ENCODE results near the gene PADI4. TPM values are rescaled to one million over a fixed set of nuclear protein-coding genes. Genes with fewer than 3 reads are reported as not detected.
A peak's percentile ranks its signal among the peaks of the same experiment; 100 is the strongest.

PADI4 gene
- total RNA-seq, 2 donors from 2014 or later: not detected

- H3K9me3 ChIP-seq: no peaks in the 10 kb centered on the region
- WGBS, 2 donors: 83% methylated on average over 10 of the region's 10 CpGs; no CpG with 5 or more reads in 1 of the 2 donors
- intact Hi-C loops (cut with DNase I): no loop called here
- DNase-seq (peak in 3 of 4 donors; percentile 25 to 45 (median 25)), ATAC-seq (no peak)
- H3K4me3 ChIP-seq: no peak overlapping the region
- H3K27me3 ChIP-seq: no peaks in the 10 kb centered on the region
- no peaks in the 10 kb centered on the region for H3K4me1 ChIP-seq
- TF ChIP-seq CTCF (IDR thresholded peaks at IDR 0.05) (no peak), POLR2A (IDR thresholded peaks at IDR 0.05) (no peak)
- H3K36me3 ChIP-seq (replicated peaks in 1 of 2; ENCODE audit: insufficient read depth in 1 of 2, low read depth in 2 of 2): peaks cover 0 to 28% of the 10 kb centered on the region in 2 donors
- H3K27ac ChIP-seq: no peak overlapping the region
Observed at GRCh38 chr1:17409391-17409811, 101.4 kb downstream of the PADI4 start.

DNA sequence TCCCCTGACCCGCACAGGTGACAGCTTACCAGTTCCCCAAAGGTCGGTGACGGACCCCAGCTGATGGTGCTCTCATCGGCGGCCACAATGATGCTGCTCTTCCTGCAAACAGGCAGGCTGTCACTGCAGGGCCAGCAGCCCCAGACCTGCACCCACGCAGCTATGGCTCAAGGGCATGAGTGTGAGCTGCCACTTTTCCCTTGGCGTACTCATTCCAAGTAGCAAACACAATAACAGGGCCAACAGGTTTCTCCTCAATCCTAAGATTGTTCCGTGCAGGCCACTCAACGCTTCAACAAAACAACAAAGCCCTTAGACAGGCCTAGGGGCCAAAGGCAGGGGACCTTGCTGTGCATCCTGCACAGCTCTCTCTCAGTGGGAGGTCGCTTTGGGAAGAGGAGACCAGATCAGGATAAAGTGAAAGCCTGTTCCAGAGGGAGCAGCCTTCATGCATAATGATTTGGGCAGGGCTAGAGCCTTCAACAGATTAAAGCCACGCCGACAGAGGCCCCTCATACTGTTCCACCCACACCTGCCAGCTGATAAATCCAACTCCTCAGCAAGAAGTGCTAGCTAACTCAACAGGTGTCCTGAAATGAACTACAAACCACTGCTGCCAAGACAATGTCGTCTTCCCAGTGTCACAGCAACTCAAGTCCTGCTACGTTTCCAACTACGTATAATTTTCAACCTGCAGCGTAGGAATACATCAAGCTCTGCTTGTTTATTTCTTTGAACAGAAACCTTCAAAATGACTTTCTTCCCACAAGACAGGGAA is 104.3 kb downstream of the PADI4 start:
- Histone ChIP-seq H3K36me3 (replicated peaks in 1 of 2; ENCODE audit: insufficient read depth in 1 of 2, low read depth in 2 of 2) (peaks cover 0 to 45% of the 10 kb centered on the region in 2 donors), H3K27ac (no peak overlapping the region), H3K4me3 (no peak overlapping the region), H3K27me3 (no peaks in the 10 kb centered on the region), H3K9me3 (no peaks in the 10 kb centered on the region), H3K4me1 (no peaks in the 10 kb centered on the region)
- DNase-seq (no peak), ATAC-seq (no peak)
- 82 to 89% methylated on average over 13 to 16 of the region's 16 CpGs for WGBS, 2 donors
- TF ChIP-seq CTCF (IDR thresholded peaks at IDR 0.05) (no peak), POLR2A (IDR thresholded peaks at IDR 0.05) (no peak)
- intact Hi-C loops (cut with DNase I): no loop called here

Small RNA genes within 50 kb of the gene (microRNA-seq; reads per million reads assigned to microRNA genes)
- 0 reads per million in 2 donors for gene MIR3972 (ENCODE audit: borderline number of aligned reads in 2 of 2, borderline replicate concordance in 2 of 2)

Small RNA genes within 50 kb of the gene (small RNA-seq; reads per million reads assigned to genes)
- gene MIR3972: not detected

Other genes with a start within 250 kb of the PADI4 start
- 1 to 10 TPM; 2.3 to 3.0 TPM for gene PADI2, start 188.7 kb upstream of the PADI4 start, total RNA-seq
- gene PADI1, start 103.1 kb upstream of the PADI4 start, total RNA-seq: not detected
- not detected for gene PADI3, start 59.1 kb upstream of the PADI4 start, total RNA-seq
- gene PADI6, start 64.0 kb downstream of the PADI4 start, total RNA-seq: not detected
- gene RCC2, start 131.5 kb downstream of the PADI4 start, total RNA-seq: 10 to 100 TPM; 19.2 to 34.3 TPM
- gene ARHGEF10L, start 231.5 kb downstream of the PADI4 start, total RNA-seq: 10 to 100 TPM; 81.4 to 93.1 TPM